Heart left ventricle (tissue), 13 donors: ENCODE measurements around the gene DNAH1.

ENCODE experiments used
- POLR2A ChIP-seq, 2 donors: fragments of 450-650 bp; IDR thresholded peaks; one replicate each; pipeline ENCODE4 v1.6.1; 2017; ENCODE audit warnings: antibody characterized with exemption in 2 of 2, mild to moderate bottlenecking in 2 of 2, moderate library complexity in 2 of 2
- TF ChIP-seq, protein P1 (sequence below), 12 donors: fragments of 200-600 bp; sonication (generic) in 4 of 12; IDR thresholded peaks; one replicate each; pipeline versions ENCODE4 v1.5.0 to v1.8.0; 2018 to 2022; ENCODE audit warnings: antibody characterized with exemption in 12 of 12, mild to moderate bottlenecking in 5 of 12
- donor health status: ischemic (EF 13 %, LVEDD 7.1; RV severe dilation, severe dysfunction).
- donor health status: DM: no; HTN: yes; CAD: no.
- donor health status: DM: no; HTN: no; CAD: no.
- donor health status: ischemic (EF 25% LVEDD 6.9; RV normal size, moderate dysfunction).
- donor health status: ischemic (EF 25% LVEDD 5.7; RV mildly dilated, moderate dysfunction).
- donor health status: ischemic (EF 35%, LVEDD 5.7; RV mildly dilated, moderate dysfunction).
- donor health status: nonischemic (EF 11% LVEDD 7.7; RV severe dilation, severe dysfunction).
- donor health status: DM: yes; HTN: yes; CAD: no.
- donor health status: PGD.
- donor health status: ischemic (EF 29% LVEDD 5.4; RV normal size, mild dysfunction).
- donor health status: nonischemic (EF 23%, LVEDD 6.1; RV moderate dilation, normal function).

DNA sequence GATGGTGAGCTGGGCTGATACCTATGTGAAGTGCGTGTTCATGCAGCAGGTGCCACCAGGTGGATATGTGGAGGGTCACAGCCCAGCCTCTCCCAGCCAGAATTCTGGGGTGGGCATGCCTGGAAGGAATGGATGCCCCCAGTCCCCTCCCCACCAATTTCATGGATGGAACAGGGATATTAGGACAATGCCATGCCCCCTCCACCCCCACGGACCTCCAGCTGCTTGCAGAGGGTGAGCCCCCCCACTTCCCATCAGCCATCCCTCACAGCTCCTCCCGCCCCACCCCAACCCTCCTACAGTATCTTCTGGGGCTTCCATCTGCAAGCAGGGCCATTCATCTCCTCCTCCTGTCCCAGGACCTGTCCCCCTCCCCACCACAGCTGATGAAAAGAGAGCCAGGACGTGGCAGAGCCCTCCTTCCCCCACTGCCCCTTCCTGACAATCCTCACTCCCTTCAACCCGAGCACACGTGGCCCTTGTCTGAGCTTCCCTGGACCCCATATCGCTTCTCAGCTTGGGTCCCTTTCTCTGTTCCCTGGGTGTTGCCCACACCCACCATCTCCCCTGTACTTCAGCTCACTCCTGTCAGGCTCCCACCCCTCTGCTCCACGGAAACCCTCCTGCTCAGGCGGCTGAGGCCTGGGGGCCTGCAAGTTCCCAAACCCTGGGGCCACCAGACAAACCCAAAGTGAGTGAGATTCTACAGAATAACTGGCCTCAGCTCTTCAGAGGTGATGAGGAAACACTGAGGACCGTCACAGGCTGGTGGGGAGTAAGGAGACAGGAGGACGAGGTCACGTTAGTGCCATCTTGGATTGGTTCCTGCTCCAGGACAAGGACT is 131.6 kb downstream of the DNAH1 start:
- TF ChIP-seq, protein P1, sequence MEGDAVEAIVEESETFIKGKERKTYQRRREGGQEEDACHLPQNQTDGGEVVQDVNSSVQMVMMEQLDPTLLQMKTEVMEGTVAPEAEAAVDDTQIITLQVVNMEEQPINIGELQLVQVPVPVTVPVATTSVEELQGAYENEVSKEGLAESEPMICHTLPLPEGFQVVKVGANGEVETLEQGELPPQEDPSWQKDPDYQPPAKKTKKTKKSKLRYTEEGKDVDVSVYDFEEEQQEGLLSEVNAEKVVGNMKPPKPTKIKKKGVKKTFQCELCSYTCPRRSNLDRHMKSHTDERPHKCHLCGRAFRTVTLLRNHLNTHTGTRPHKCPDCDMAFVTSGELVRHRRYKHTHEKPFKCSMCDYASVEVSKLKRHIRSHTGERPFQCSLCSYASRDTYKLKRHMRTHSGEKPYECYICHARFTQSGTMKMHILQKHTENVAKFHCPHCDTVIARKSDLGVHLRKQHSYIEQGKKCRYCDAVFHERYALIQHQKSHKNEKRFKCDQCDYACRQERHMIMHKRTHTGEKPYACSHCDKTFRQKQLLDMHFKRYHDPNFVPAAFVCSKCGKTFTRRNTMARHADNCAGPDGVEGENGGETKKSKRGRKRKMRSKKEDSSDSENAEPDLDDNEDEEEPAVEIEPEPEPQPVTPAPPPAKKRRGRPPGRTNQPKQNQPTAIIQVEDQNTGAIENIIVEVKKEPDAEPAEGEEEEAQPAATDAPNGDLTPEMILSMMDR (IDR thresholded peaks at IDR 0.05): no peak
- TF ChIP-seq POLR2A (IDR thresholded peaks at IDR 0.05): no peak
